HG03196 (cell line): ENCODE data around the gene CXCR4.

Experiments used
- ATAC-seq: cut with Tn5 transposase; IDR thresholded peaks from one replicate; pipeline ENCODE4 v1.9.1; 2021; ENCODE audit not compliant: unreplicated experiment

The CXCR4 gene

DNA sequence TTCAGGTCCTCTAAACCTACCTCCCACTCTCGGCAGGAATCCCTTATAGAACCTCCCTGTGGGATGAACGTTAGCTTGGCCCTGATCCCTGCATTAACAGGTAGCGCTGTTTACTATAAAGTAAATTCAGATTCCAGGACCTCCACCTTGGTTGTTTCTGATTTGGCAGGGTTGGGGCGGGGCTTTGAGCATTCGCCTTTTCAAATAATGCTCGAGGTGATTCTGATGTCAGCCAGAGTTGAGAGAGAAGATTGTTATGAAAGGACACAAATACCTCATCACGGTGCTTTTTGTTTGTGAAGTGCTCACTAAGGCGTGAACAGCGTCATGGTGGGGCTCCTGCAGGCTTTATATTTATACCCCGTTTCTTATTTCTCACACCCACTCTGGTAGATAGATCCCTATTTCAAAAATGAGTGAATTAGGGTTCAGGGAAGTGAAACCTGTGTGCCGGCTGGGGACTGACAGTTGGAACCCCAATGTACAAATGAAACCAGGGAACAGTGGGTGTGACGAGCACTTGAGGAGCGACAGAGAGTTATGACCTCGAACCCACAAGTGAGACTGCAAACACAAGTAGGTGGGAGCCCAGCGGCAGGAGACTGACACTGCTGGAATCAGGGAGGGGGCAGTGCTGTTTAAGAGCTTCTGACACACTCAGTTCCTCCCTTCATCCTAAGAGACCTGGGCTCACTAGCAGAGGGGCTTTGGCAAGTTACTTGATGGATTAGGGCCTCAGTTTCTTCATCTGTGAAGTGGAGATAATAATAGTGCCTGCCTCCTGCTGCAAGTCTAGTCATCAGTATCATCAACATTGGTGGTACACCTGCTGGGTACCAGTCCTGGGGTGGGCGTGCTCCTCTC, 14.2 kb upstream of the CXCR4 start:
- ATAC-seq, result peak; percentile 83

DNA sequence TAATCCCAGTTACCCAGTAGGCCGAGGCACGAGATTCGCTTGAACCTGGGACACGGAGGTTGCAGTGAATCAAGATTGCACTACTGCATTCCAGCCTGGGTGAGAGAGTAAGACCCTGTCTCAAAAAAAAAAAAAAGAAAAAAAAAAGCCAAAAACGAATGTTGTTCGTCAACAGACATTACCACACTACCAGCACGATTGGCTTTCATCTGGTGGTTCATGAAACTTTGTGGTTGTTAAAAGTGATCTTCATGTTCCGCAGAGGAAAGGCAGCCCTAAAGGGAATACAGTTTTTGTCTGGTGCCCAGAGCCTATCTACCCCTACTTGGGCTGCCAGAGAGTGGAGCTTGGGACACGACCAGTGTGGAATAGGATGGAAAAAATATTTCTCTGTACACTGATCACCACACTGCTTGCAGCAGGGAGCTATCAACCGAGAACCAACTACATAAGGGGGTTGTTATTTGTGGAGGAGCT, 13.6 kb upstream of the CXCR4 start:
- ATAC-seq, result no peak

DNA sequence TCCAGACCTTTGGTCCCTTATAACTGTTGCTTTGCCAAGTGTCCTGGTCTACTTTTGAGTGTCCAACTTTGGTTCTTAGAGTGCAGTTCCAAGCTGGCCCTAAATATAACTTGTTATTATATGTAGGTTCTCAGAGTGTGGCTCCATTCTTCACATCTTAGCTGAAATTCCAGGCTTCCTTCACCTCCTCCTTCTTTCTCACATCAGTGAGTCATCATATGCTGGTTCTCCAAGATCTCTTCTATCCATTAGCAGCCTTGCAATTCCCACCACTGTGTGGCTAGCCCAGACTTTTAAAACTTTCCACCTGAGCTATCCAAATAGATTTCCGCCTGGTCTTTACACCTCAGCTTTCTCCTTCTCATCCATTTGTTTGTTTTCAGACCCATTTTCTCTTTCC, 12.6 kb upstream of the CXCR4 start:
- ATAC-seq, result no peak

DNA sequence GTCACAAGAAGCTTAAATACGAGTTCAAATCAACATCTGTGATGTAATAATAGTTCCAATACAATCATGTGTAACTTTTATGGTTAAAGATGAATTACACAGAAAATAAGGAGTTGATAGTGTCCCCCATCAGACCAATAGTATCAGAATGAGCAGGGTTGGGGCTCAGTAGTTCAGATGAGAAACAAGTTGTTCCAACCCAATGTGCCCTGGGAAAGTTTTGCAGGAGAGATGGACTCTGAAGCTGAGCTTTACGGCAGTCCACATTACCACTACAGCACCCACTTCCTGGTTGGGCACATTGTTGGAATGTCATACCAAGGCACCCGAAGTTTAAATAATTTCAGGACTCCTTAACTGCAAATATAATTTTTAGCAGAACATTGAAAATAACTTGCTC, 12.1 kb upstream of the CXCR4 start:
- no peak for ATAC-seq

DNA sequence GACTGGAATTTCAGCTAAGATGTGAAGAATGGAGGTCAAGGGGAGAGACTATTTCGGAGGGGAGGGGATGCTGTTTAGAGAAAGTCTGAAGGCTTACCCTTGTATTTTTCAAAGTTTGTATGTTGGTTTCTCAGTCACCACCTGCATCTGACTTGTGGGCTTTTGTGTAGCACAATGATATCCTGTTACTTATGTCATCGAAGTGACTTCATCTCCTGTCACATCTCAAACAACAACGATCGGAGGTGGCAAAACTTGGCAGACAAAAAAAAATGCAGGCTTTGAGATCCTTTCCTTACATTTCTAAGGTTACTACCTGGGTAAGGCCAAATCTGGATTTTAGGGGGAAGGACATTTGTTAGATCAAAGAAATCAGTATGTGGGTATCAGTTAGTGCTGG, 11.7 kb upstream of the CXCR4 start:
- ATAC-seq, result no peak

DNA sequence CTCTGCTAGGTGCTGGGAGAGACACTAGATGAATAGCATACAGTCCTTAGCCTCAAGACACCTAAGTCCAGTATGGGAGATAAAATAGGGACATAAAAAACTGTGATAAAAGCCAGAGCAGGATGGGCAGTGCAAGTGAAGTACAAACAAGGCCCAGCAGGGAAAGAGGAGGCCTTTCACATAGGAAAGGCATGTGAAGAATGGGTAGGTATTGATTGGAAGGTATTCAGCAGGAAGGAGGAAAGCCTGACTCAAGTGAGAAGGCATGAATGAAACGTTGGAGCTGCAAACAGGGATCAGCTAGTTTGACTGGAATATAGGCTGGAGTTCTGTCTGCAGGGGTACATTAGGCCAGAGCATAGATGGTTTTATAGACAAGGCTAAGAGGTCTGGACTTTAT, 11.0 kb upstream of the CXCR4 start:
- no peak for ATAC-seq

DNA sequence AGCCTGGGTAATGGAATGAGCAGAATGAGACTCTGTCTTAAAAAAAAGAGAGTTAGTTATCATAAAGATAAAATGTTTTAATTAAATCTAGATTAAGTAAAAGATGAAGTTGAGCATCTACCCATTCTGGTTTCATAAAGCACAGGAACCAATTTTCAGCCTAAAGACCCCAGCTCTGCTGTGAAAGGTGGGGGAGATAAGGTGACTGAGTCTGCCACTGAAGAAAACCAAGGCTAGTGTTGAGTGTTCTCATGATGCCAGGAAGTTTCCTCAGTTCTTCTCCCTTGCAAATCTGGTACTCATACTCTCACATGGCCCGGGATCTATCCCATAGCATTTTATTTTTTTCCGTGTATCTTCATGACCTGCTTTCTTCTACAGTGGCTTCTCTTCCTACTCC, 10.4 kb upstream of the CXCR4 start:
- ATAC-seq, result no peak

DNA sequence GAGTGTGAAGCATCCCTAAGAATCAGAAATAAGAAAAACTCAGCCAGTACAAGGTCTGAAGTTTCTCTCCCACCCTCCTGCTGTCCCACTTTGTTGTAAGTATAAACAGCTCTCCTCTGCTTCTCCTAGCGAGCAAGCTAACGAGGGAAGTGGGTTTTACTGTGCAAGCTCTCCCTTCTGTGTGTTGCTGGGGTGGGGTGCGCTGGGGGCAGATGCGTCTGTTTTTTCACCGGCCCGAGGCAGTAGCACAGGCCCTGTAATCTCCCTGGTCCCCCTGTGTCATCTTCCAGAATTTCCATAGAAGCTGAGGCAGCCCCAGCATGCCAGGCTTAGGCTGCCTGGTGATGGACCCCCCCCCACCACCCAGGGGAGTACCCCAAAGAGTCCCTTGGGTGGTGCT, 9.4 kb upstream of the CXCR4 start:
- no peak for ATAC-seq

DNA sequence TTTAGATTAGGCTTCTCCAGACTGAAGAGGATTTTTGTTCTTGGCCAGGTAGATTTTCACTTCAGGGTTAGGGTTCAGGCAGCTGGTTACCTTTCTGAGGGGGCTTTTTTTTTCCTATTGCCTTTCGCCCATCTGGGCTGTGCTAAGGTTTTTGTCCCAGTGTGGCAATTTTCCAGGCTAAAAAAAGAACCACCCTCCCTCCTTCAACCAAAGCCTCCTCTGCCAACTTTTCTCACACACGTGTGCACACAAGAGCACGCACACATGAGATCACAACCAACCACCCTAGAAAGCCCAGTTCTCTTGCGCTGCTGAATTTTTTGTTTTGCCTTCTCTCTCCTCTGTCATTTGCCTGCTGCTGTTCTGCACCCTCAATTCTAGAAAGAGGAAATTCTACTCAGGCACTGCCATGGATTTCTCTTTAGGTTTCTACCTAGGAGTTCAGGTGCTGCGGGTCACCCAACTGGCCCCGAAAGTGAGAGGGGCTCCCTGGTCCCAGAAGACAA, 8.5 kb upstream of the CXCR4 start:
- ATAC-seq, result no peak

DNA sequence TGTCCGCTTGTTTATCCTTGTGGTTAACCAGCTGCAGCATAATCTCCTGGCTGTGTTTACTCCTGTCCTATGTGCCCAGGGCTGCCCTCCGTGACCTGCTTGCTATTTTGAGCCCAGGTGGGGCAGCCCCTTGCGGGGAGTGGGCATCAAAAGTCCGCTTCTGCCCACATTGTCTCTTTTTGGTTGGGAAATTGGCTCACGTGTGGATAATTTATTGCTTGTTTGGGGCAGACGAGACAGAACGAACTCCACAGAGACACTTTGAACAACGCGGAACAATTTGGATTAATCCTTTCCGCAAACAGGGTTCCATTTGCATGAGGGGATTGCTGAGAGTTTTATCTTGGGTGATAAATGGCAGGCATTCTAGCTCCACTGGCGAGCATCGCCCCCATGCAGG, 8.1 kb upstream of the CXCR4 start:
- ATAC-seq, result no peak

DNA sequence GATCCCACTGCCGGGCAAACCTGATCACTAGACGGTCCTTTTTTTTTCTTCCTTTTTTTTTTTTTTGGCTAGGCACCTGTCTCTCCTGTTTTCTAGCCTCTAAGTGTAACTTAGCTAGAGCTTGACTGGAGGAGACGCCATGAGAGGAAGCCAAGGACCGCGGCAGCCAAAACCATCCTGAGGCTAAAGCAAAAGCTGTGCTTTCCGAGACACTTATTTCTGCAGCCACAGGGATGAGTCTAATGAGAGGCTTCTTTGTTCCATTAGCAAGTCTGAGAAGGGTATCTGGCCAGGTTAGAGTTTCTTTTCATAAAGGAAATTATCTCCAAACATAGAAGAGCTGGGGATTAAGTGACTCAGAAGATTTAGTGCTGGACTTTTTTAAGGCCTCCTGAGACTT, 7.3 kb upstream of the CXCR4 start:
- no peak for ATAC-seq

DNA sequence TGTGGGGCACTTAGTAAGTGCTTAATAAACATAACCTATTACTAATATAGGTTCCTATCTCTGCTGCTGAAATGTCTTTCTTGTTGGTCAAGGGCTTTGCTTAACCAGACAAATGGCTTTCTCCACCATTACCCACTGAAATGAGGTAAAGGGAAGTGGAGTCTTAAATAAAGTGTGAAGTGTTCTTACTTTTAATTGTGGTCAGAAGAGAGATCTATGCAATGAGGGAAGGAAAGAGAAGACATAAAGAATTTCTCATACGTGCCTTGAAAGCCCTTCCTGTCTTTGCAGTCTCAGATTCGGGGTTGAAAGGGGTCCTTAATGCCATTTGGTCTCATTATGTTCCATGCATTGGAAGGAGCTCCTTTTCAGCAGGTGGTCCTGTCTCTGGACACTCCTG, 6.9 kb upstream of the CXCR4 start:
- no peak for ATAC-seq

DNA sequence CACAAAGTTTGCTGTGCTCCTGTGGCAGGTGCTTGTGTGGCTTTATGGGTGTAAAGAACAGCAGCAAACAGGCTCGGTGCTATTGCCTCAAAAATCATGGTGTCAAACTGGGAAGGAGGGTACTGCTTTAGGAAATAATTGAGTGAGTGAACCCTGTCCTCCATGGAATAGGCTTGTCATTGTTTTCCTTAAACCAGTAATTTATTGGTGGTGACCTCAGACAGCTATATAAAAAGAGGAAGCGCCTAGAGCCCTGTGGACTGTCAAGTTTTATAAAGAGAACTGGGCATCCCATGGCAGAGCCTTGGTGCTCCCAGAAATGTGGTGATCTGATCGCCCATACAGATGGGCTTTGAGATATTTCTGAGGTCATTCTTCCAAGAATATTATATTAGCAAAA, 4.7 kb upstream of the CXCR4 start:
- no peak for ATAC-seq

DNA sequence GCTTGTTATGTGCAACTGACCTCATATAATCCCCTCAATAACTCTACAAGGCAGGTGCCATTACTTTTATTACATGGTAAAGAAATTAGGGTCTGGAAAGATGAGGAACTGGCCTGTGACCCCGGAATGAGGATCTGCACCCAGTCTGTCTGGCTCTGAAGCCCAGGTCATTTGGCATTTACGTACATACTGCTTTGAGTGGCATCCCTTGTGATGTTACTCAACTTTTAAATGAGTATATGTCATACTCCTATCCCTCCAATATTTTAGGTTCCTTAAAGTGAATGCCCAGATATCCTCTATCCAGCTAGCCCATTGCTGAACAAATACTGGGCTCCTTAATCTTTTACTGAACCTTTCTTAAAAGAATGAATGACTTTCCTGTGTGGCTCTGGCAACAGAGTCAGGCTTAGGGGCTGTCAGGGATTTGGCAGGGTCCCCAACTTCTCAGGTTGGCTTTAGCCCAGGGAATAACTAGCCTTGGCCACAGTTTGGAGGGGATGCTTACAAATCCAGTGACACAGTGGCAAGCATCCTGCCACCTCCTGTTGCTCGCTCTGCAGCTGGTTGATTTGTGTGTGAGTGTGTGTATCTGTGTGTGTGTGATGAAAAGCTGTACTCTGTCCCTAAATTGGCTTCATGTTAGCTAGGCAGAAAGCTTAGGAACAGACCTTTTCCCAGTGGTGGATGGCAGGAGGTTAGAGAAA, 3.4 kb upstream of the CXCR4 start:
- ATAC-seq, result no peak

DNA sequence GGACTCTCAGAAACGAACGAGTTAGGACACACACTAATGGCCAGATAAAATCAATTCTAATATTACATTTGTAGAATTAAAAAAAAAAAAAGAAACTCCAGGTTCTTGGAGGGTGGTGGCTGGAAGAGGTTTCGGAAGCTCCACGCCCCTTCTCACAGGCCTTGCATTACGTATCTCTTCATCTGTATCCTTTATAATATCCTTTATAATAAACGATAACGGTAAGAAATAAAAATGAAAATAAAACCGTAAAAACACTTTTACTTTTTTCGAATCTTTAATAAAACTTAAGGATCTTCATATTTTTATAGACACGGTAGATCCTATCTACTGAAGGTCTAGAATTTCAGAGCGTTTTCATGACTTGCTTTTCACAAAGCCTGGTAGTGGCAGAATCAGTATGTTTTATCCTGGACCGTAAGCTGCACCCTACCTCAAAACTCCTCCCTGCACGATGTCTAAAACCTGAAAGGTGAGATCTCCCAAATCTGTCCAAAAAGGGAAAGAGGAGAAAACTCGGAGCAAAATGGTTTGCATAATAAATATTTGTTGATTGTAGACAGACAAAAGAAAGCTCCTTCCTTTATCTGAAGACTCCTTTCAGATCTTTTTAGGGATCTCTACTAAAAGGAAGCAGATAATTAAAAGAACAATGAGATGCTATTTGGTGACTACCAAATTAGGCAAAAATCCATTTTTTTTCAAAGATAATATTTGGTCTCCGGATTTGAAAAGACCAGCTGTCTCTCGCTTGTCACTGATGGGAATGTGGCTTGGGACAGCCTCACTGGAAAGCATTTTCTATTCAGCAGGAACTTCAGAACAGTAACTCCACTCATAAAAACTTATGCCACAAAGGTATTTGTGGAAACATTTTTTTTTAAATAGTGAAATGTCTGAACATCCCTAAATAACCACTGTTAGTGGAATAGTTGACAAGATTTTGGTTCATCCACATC, 2.0 kb upstream of the CXCR4 start:
- no peak for ATAC-seq

DNA sequence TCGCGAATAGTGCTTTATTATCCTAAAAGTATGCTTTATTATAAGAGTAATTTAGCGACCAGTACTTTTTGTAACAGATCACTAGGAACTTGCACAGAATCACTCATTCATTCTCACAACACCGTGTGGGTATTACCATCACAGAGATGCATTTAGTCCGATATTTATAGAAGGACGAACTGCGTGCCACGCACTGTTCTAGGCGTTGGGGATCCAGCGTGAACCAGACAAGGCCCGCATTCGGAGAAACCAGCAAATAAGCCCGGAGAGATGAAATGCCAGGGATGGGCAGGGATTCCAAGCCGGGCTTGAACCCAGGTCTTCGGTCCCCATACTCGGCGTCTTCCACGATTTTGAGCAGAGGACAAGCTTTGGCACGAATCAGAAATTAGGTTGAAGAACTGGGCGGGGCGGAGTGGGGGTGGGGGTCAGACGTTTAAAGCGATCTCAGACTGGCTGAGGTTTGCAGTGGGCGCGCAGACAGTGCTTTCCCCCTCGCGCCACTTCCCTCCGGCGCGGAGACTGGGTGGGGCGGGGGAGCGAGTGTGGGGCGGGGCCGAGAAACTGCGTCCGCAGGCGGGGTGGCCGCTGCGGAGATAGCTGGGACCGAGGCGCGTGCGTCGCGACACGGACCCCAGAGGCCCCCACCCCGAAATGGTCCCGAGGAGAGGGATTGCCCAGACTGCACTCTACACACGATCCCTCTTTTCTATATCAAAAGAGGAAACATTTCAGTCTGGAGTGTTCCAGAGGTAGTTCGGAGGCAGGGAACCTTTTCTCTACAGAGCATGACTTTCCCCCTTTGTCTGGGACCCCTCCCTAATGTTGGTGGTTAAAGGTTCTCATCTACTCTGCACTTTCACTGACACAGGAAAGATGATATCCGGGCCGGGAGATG, 1.1 kb upstream of the CXCR4 start:
- no peak for ATAC-seq

DNA sequence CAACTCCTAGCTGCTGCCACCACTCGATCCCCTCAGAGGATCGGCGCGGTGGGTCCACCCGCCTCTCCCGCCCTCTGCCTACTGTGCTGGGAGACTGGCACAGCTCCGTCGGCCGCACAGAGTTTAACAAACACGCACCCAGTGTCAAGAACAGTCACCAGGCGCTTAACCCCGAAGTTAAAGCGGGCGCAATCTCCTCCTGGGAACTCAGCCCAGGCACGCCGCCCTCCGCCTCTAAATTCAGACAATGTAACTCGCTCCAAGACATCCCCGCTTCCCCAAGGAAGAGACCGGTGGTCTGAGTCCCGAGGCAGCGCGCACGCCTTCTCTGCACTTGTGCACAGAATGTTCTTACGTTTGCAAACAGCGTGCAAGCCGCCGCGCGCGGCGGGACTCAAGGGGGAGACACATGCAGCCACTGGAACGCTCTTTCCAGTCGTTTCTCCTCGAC, 533 bp downstream of the CXCR4 start:
- ATAC-seq, result peak; percentile 15

DNA sequence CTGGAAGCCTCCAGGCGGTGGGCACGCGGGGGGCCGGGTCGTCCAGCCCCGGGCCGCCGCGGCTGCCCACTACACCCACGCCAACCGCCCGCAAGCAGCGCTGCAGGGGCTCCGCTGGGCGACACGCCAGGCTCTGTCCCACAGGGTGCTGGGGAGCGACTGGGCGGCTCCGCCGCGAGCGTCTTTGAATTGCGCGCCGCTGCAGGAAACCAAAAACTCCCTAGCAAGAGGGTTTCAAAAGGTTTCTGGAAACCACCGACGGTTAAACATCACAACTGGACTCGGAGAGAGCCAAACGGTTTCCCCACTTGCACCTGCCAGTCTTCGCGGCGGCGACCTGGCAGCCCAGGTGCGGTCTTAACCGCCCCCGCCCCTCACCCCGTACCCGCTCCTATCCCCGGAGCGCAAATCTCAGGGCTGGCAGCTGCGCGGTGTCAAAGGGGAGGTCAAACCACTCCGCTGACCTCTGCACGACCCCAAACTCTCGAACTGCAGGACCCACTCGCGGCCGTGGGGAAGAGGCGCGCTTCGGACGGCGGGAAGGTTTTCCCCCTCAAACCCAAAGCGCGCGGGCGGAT, 1.0 kb downstream of the CXCR4 start:
- peak; percentile 44 for ATAC-seq

DNA sequence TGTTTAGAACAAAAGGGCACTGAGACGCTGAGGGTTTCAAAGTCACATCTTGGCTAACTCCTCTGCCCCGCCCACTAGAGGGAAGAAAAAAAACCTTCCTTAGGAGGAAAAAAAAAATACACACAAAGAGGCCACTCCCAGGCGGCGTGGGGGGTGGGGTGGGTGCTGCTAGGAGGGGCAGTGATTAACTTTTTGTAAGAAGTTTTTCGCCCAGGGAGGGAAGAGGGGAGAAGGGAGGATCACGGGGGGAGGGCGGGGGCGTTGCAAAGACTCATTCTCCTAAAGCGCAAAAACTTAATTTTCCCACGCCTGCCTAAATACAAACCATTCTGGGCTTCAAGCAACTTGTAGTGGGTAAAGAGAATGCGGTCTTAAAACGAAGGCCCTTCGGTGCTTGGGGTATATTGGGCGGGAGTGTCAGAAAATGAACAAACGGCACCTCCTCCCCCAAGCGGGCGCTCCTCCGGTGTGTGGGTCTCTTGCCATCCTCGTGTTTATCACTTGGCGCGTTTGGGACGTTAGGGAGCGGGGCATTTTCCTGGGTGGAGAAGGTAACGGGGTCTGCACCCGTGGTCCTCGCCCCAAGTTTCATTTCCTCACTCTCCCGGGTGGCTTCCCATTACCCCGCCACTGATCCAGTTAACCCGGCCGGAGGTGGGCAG, 1.7 kb downstream of the CXCR4 start:
- ATAC-seq, result peak; percentile 5
